Esophagus (tissue), 2 donors: ENCODE data around the gene RIBC2. TPM values are rescaled to one million over a fixed set of nuclear protein-coding genes. Genes with fewer than 3 reads are reported as not detected.
"Not testable (repeated sequence)": the region's sequence is repeated elsewhere in the genome, so short reads cannot be mapped to it uniquely, and the experiment has no call there.

Experiments used
- H3K27ac ChIP-seq, 2 donors: one replicate each; pipeline ENCODE4 v1.5.1; 2013; ENCODE audit warnings: low read depth in 2 of 2, mild to moderate bottlenecking in 2 of 2, inconsistent platforms in 1 of 2, low read length in 1 of 2, moderate library complexity in 1 of 2
- H3K27me3 ChIP-seq, 2 donors: one replicate each; pipeline ENCODE4 v1.6.1; 2013; ENCODE audit warnings: low read length in 2 of 2, control low read depth in 1 of 2, mild to moderate bottlenecking in 1 of 2; ENCODE audit not compliant: insufficient read depth in 2 of 2, control insufficient read depth in 1 of 2
- H3K36me3 ChIP-seq, 2 donors: one replicate each; pipeline ENCODE4 v1.6.1; 2013; ENCODE audit warnings: low read length in 1 of 2; ENCODE audit not compliant: control insufficient read depth in 2 of 2, insufficient read depth in 2 of 2
- H3K4me1 ChIP-seq, 2 donors: one replicate each; pipeline ENCODE4 v1.6.1; 2013; ENCODE audit warnings: low read length in 1 of 2; ENCODE audit not compliant: control insufficient read depth in 2 of 2, insufficient read depth in 2 of 2
- H3K4me3 ChIP-seq, 2 donors: one replicate each; pipeline ENCODE4 v1.5.1; 2013; ENCODE audit warnings: low read length in 2 of 2, mild to moderate bottlenecking in 2 of 2, low read depth in 1 of 2, moderate library complexity in 1 of 2
- H3K9me3 ChIP-seq, 2 donors: one replicate each; pipeline ENCODE4 v1.6.1; 2013; ENCODE audit warnings: mild to moderate bottlenecking in 2 of 2, low read depth in 1 of 2, low read length in 1 of 2, moderate library complexity in 1 of 2; ENCODE audit not compliant: control insufficient read depth in 2 of 2, insufficient read depth in 1 of 2
- WGBS, 2 donors: extraction: QIAGEN DNeasy Blood & Tissue Kit; methylation state at CpG; one replicate each; pipeline ENCODE4 v1.1.7; 2013; 5-methylcytosine and 5-hydroxymethylcytosine counted together
- polyA plus RNA-seq, 2 donors: library from polyadenylated mRNA; stranded (reverse); fragments of 200-250 nt; gene quantifications; one replicate each; pipeline ENCODE4 v1.2.3, GENCODE V29; 2013
- donor health status: healthy with polysubstance abuse.
- donor health status: Bipolar disorder and iron deficiency.

Gene RIBC2
- polyA plus RNA-seq, 2 donors, result 1.3 to 1.5 TPM

- Histone ChIP-seq H3K4me1 (peaks cover 2 to 5% of the 10 kb centered on the region in 2 donors), H3K9me3 (no peaks in the 10 kb centered on the region), H3K36me3 (no peaks in the 10 kb centered on the region), H3K27me3 (no peaks in the 10 kb centered on the region), H3K4me3 (no peak overlapping the region), H3K27ac (no peak overlapping the region)
- 95% methylated on average over 3 of the region's 3 CpGs for WGBS, 2 donors
Observed at GRCh38 chr22:45444168-45444567, 30.7 kb downstream of the RIBC2 start.

DNA sequence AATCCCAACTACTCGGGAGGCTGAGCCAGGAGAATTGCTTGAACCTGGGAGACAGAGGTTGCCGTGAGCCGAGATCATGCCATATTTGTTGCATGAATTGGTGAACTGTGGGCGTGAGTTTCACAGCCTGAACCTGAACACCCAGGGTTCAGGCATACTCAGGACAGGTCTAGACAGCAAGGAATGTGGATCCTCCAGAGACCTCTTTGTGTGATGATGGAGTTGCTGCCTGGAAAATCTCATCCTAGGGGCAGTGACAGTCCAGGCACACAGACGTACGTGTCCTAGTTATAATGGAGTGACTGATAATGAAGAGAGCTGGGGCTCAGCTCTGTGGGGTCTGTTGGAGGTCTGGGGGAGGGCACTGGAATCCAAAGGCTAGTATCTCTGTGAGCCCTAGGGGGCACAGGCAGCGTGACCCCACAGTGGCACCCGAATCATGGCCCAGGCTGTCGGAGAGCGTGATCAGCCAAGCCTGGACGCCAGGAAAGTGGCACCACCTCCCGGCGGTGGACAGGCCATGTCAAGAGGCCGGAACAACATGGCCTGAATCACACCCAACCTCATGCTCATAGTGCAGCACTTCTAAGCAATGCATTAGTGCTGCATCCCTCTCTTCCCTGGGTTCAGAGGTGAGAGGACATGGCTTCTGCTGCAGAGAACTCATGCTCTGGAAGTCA, 31.7 kb downstream of the RIBC2 start:
- peaks cover 5% of the 10 kb centered on the region in 2 donors for H3K4me1 ChIP-seq
- no peak overlapping the region for H3K27ac ChIP-seq
- H3K27me3 ChIP-seq, result no peaks in the 10 kb centered on the region
- no peaks in the 10 kb centered on the region for H3K36me3 ChIP-seq
- WGBS, 2 donors, result 84 to 88% methylated on average over 14 of the region's 14 CpGs
- no peaks in the 10 kb centered on the region for H3K9me3 ChIP-seq
- H3K4me3 ChIP-seq, result no peak overlapping the region

GRCh38 chr22:45446216-45446615, 32.7 kb downstream of the RIBC2 start:
- peaks cover 5 to 9% of the 10 kb centered on the region in 2 donors for H3K4me1 ChIP-seq
- WGBS, 2 donors, result 79 to 83% methylated on average over 5 of the region's 5 CpGs
- no peak overlapping the region for H3K27ac ChIP-seq

DNA sequence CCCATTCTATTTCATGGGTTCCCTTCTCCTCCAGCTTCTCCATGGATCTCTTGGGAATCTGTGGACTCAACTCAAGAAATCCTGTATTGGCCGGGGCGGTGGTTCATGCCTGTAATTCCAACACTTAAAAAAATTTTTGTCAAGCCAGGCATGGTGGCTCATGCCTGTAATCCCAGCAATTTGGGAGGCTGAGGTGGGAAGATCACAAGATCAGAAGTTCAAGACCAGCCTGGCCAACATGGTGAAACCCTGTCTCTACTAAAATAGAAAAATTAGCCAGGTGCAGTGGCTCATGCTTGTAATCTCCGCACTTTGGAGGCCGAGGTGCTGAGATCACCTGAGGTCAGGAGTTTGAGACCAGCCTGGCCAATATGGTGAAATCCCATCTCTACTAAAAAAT, 34.1 kb downstream of the RIBC2 start:
- not testable (repeated sequence) for H3K4me3 ChIP-seq, H3K9me3 ChIP-seq, H3K4me1 ChIP-seq, H3K36me3 ChIP-seq, H3K27me3 ChIP-seq, H3K27ac ChIP-seq
- WGBS, 2 donors, result 94% methylated on average over 4 of the region's 4 CpGs

More at GRCh38 chr22:45446216-45446615, 32.7 kb downstream of the RIBC2 start:
- Histone ChIP-seq H3K9me3 (no peaks in the 10 kb centered on the region), H3K4me3 (no peak overlapping the region), H3K27me3 (no peaks in the 10 kb centered on the region), H3K36me3 (no peaks in the 10 kb centered on the region)

DNA sequence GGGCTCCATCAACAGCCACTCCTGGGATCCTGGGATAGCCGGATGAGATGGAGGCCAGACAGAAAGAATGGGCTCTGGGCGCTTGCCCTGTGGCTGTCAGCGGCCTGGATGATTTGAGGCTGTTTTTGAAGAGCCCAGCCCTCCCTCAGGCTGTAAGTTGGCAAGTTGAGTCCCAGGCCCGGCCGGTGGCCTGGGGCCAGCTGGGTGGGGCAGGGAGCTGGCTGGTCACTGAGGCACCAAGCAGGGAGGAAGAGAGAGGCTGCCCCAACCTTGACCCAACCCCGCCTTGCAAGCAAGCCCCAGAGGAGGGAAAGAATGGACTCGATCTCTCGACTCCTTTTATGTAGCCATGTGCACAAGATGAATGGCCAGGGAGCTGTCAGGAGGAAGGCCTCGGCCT, 34.9 kb downstream of the RIBC2 start:
- no peaks in the 10 kb centered on the region for H3K9me3 ChIP-seq
- no peaks in the 10 kb centered on the region for H3K36me3 ChIP-seq
- no peaks in the 10 kb centered on the region for H3K27me3 ChIP-seq
- 56 to 64% methylated on average over 9 of the region's 9 CpGs for WGBS, 2 donors
- no peak overlapping the region for H3K27ac ChIP-seq
- H3K4me1 ChIP-seq, result peaks cover 7 to 8% of the 10 kb centered on the region in 2 donors
- H3K4me3 ChIP-seq, result no peak overlapping the region

- H3K9me3 ChIP-seq, H3K4me1 ChIP-seq, H3K4me3 ChIP-seq, H3K27ac ChIP-seq, H3K27me3 ChIP-seq, H3K36me3 ChIP-seq: not testable (repeated sequence)
- 86 to 94% methylated on average over 5 of the region's 5 CpGs for WGBS, 2 donors
Observed at GRCh38 chr22:45449442-45449841, 35.9 kb downstream of the RIBC2 start.

DNA sequence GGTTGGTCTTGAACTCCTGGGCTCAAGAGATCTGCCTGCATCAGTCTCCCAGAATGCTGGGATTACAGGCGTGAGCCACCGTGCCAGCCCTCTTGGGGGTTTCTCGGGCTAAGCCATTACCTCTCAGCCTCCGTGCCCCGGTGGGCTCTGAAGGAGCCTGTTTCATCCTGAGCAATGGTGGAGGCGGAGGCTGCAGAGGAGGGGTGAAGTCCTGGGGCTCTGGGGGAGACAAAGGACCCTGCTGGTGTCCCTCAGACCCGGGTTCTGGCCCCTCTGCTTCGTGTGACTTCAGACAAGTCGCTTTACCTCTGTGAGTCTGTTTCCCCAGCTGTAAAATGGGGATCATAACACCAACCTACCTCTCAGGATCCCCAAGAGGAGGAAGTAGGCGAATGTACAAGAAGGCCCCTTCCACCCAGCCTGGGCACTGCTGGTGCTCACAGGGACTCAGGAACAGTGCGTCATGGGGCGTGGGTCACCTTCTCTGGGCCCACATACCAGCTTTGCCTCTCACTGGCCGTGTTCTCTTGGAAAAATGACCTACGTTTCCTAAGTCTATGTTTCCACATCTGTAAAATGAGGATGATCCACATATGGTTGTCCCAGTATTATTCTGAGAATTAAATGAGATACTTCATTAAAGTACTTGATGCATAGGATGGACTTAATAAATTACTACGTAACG, 36.8 kb downstream of the RIBC2 start:
- H3K27ac ChIP-seq, result peak overlapping the region; percentile 27 to 47
- no peaks in the 10 kb centered on the region for H3K27me3 ChIP-seq
- H3K36me3 ChIP-seq, result no peaks in the 10 kb centered on the region
- no peak overlapping the region for H3K4me3 ChIP-seq
- 89 to 90% methylated on average over 16 of the region's 16 CpGs for WGBS, 2 donors
- peaks cover 7 to 8% of the 10 kb centered on the region in 2 donors for H3K4me1 ChIP-seq
- no peaks in the 10 kb centered on the region for H3K9me3 ChIP-seq

DNA sequence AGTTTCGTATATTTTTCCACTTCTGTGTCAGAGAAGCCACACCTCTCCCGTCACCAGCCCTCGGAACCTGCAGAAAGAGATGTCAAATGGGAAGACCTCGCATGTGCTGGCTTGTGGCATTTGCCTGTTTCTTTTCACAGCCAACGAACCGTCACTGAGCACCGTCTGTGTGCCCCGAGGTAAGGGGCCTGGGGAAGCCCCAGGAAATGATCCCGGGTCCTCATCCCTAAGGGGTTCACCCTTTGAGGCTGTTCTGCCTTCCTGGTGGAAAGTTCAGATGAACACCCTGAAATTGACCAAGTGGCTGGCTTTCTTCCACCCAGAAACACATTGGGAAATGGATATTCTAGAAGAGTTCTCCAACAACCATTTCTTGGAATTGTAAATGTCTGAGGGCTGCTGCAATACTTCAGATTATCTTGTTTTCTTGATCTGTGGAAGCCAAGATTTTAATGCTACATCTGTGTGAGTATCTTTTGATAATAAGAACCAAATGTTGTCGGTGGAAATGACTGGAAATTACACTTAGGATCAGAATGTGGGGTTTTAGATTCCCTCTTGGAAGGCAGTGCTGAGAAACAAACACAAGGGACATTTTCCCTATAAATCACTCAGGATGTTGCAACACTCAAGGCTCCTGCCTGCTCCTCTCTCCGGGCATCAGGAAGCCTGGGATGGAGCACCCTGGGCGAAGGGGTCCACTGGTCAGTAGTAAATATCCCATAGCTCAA, 37.6 kb downstream of the RIBC2 start:
- 34 to 55% methylated on average over 12 of the region's 12 CpGs for WGBS, 2 donors
- Histone ChIP-seq H3K9me3 (no peaks in the 10 kb centered on the region), H3K4me1 (peaks cover 7 to 8% of the 10 kb centered on the region in 2 donors), H3K27me3 (no peaks in the 10 kb centered on the region), H3K36me3 (no peaks in the 10 kb centered on the region), H3K4me3 (no peak overlapping the region), H3K27ac (peak overlapping the region; percentile 47 to 58)

DNA sequence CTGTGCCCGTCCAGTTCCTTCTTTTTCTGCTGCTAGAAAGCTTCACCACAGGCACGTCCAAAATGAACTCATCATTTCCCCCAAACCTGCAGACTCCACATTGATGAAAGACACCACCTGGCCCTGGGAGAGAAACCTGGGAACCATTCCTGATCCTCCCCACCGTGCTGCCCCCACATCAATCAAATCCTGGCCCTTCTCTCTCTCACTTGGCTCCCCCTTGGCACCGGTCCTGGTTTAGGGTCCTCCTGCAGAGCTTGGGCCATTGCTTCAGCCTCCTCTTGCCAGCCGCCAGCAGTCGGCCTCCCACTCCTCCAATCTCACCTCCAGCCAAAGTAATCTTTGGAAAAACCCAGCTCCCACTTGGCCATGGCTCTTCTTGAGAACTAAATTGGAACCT, 38.5 kb downstream of the RIBC2 start:
- H3K27me3 ChIP-seq, result no peaks in the 10 kb centered on the region
- no peaks in the 10 kb centered on the region for H3K36me3 ChIP-seq
- no peak overlapping the region for H3K4me3 ChIP-seq
- 76 to 81% methylated on average over 6 of the region's 6 CpGs for WGBS, 2 donors
- no peaks in the 10 kb centered on the region for H3K9me3 ChIP-seq
- H3K27ac ChIP-seq, result peak overlapping the region in 1 of 2 donors; percentile 22
- H3K4me1 ChIP-seq, result peaks cover 7 to 8% of the 10 kb centered on the region in 2 donors
